ENCODE measurements around the gene SEPTIN10.
"Not testable (repeated sequence)": the region's sequence is repeated elsewhere in the genome, so short reads cannot be mapped to it uniquely, and the experiment has no call there.

The SEPTIN10 gene

GRCh38 chr2:109630441-109631430 lies 17.0 kb upstream of the SEPTIN10 start:
- H3K9me3 ChIP-seq (ENCODE audit: control insufficient read depth, insufficient read depth, low read length) = no peaks in the 10 kb centered on the region
- no peaks in the 10 kb centered on the region for H3K36me3 ChIP-seq (ENCODE audit: control insufficient read depth, insufficient read depth, low read length)
- no peaks in the 10 kb centered on the region for H3K27me3 ChIP-seq (ENCODE audit: control insufficient read depth, insufficient read depth, low read length)
- no peaks in the 10 kb centered on the region for H3K4me1 ChIP-seq (ENCODE audit: control insufficient read depth, insufficient read depth, low read length)
- H3K4me3 ChIP-seq (ENCODE audit: low read depth, low read length) = no peak overlapping the region
- H3K9ac ChIP-seq (ENCODE audit: low read depth, low read length) = no peak overlapping the region

- Histone ChIP-seq H3K4me1 (ENCODE audit: control insufficient read depth, insufficient read depth, low read length) (no peaks in the 10 kb centered on the region), H3K9me3 (ENCODE audit: control insufficient read depth, insufficient read depth, low read length) (no peaks in the 10 kb centered on the region), H3K4me3 (ENCODE audit: low read depth, low read length) (no peak overlapping the region), H3K36me3 (ENCODE audit: control insufficient read depth, insufficient read depth, low read length) (no peaks in the 10 kb centered on the region), H3K27me3 (ENCODE audit: control insufficient read depth, insufficient read depth, low read length) (no peaks in the 10 kb centered on the region), H3K9ac (ENCODE audit: low read depth, low read length) (no peak overlapping the region)
Observed at GRCh38 chr2:109629867-109630266, 16.1 kb upstream of the SEPTIN10 start.

GRCh38 chr2:109628321-109628720 lies 14.6 kb upstream of the SEPTIN10 start:
- not testable (repeated sequence) for H3K4me3 ChIP-seq (ENCODE audit: low read depth, low read length); H3K9ac ChIP-seq (ENCODE audit: low read depth, low read length); H3K9me3 ChIP-seq (ENCODE audit: control insufficient read depth, insufficient read depth, low read length); H3K36me3 ChIP-seq (ENCODE audit: control insufficient read depth, insufficient read depth, low read length); H3K4me1 ChIP-seq (ENCODE audit: control insufficient read depth, insufficient read depth, low read length); H3K27me3 ChIP-seq (ENCODE audit: control insufficient read depth, insufficient read depth, low read length)

- Histone ChIP-seq H3K9ac (ENCODE audit: low read depth, low read length) (no peak overlapping the region), H3K4me3 (ENCODE audit: low read depth, low read length) (no peak overlapping the region), H3K9me3 (ENCODE audit: control insufficient read depth, insufficient read depth, low read length) (no peaks in the 10 kb centered on the region)
Observed at GRCh38 chr2:109624339-109624738, 10.6 kb upstream of the SEPTIN10 start.

GRCh38 chr2:109623923-109624322 lies 10.2 kb upstream of the SEPTIN10 start:
- Histone ChIP-seq H3K4me3 (ENCODE audit: low read depth, low read length) (no peak overlapping the region), H3K9ac (ENCODE audit: low read depth, low read length) (no peak overlapping the region), H3K4me1 (ENCODE audit: control insufficient read depth, insufficient read depth, low read length) (no peaks in the 10 kb centered on the region), H3K27me3 (ENCODE audit: control insufficient read depth, insufficient read depth, low read length) (no peaks in the 10 kb centered on the region), H3K36me3 (ENCODE audit: control insufficient read depth, insufficient read depth, low read length) (no peaks in the 10 kb centered on the region), H3K9me3 (ENCODE audit: control insufficient read depth, insufficient read depth, low read length) (no peaks in the 10 kb centered on the region)

More at GRCh38 chr2:109624339-109624738, 10.6 kb upstream of the SEPTIN10 start:
- Histone ChIP-seq H3K27me3 (ENCODE audit: control insufficient read depth, insufficient read depth, low read length) (no peaks in the 10 kb centered on the region), H3K4me1 (ENCODE audit: control insufficient read depth, insufficient read depth, low read length) (no peaks in the 10 kb centered on the region), H3K36me3 (ENCODE audit: control insufficient read depth, insufficient read depth, low read length) (no peaks in the 10 kb centered on the region)

GRCh38 chr2:109623297-109623696 lies 9.5 kb upstream of the SEPTIN10 start:
- Histone ChIP-seq H3K4me3 (ENCODE audit: low read depth, low read length) (no peak overlapping the region), H3K36me3 (ENCODE audit: control insufficient read depth, insufficient read depth, low read length) (no peaks in the 10 kb centered on the region), H3K27me3 (ENCODE audit: control insufficient read depth, insufficient read depth, low read length) (no peaks in the 10 kb centered on the region), H3K9me3 (ENCODE audit: control insufficient read depth, insufficient read depth, low read length) (no peaks in the 10 kb centered on the region), H3K4me1 (ENCODE audit: control insufficient read depth, insufficient read depth, low read length) (no peaks in the 10 kb centered on the region), H3K9ac (ENCODE audit: low read depth, low read length) (no peak overlapping the region)

- Histone ChIP-seq H3K9ac (ENCODE audit: low read depth, low read length) (no peak overlapping the region), H3K36me3 (ENCODE audit: control insufficient read depth, insufficient read depth, low read length) (no peaks in the 10 kb centered on the region), H3K4me3 (ENCODE audit: low read depth, low read length) (no peak overlapping the region), H3K9me3 (ENCODE audit: control insufficient read depth, insufficient read depth, low read length) (no peaks in the 10 kb centered on the region), H3K27me3 (ENCODE audit: control insufficient read depth, insufficient read depth, low read length) (peaks cover 14% of the 10 kb centered on the region), H3K4me1 (ENCODE audit: control insufficient read depth, insufficient read depth, low read length) (peaks cover 3% of the 10 kb centered on the region)
Observed at GRCh38 chr2:109619032-109619615, 5.4 kb upstream of the SEPTIN10 start.

- Histone ChIP-seq H3K36me3 (ENCODE audit: control insufficient read depth, insufficient read depth, low read length) (no peaks in the 10 kb centered on the region), H3K9me3 (ENCODE audit: control insufficient read depth, insufficient read depth, low read length) (no peaks in the 10 kb centered on the region), H3K4me1 (ENCODE audit: control insufficient read depth, insufficient read depth, low read length) (peaks cover 3% of the 10 kb centered on the region), H3K9ac (ENCODE audit: low read depth, low read length) (no peak overlapping the region), H3K4me3 (ENCODE audit: low read depth, low read length) (peak overlapping the region; percentile 67), H3K27me3 (ENCODE audit: control insufficient read depth, insufficient read depth, low read length) (peaks cover 14% of the 10 kb centered on the region)
Observed at GRCh38 chr2:109616184-109616583, 2.4 kb upstream of the SEPTIN10 start.

GRCh38 chr2:109615637-109616144 lies 1.9 kb upstream of the SEPTIN10 start:
- H3K9me3 ChIP-seq (ENCODE audit: control insufficient read depth, insufficient read depth, low read length) = no peaks in the 10 kb centered on the region
- peaks cover 3% of the 10 kb centered on the region for H3K4me1 ChIP-seq (ENCODE audit: control insufficient read depth, insufficient read depth, low read length)
- peaks cover 14% of the 10 kb centered on the region for H3K27me3 ChIP-seq (ENCODE audit: control insufficient read depth, insufficient read depth, low read length)
- H3K9ac ChIP-seq (ENCODE audit: low read depth, low read length) = peak overlapping the region; percentile 16
- H3K36me3 ChIP-seq (ENCODE audit: control insufficient read depth, insufficient read depth, low read length) = no peaks in the 10 kb centered on the region
- peak overlapping the region; percentile 67 for H3K4me3 ChIP-seq (ENCODE audit: low read depth, low read length)

- Histone ChIP-seq H3K9ac (ENCODE audit: low read depth, low read length) (no peak overlapping the region), H3K36me3 (ENCODE audit: control insufficient read depth, insufficient read depth, low read length) (no peaks in the 10 kb centered on the region), H3K9me3 (ENCODE audit: control insufficient read depth, insufficient read depth, low read length) (no peaks in the 10 kb centered on the region), H3K27me3 (ENCODE audit: control insufficient read depth, insufficient read depth, low read length) (peaks cover 14% of the 10 kb centered on the region), H3K4me3 (ENCODE audit: low read depth, low read length) (peak overlapping the region; percentile 67), H3K4me1 (ENCODE audit: control insufficient read depth, insufficient read depth, low read length) (peaks cover 3% of the 10 kb centered on the region)
Observed at GRCh38 chr2:109614715-109615636, 1.2 kb upstream of the SEPTIN10 start.

Data from iPS-15b (cell line).